Smooth muscle cell (in vitro differentiated cells): ENCODE measurements around the gene PPP1R1C. TPM values are rescaled to one million over a fixed set of nuclear protein-coding genes. Genes with fewer than 3 reads are reported as not detected.
"Not testable (repeated sequence)": the region's sequence is repeated elsewhere in the genome, so short reads cannot be mapped to it uniquely, and the experiment has no call there.

Experiments
- DNase-seq: peaks from one replicate; lab custom pipeline; 2025; ENCODE audit not compliant: unreplicated experiment; lab: John Stamatoyannopoulos, UW
- H2AFZ ChIP-seq: fragments of 200-600 bp; sonication (generic); 2 replicates; pipeline ENCODE4 v1.6.0; 2016; ENCODE audit warnings: antibody characterized with exemption, low read depth, mild to moderate bottlenecking
- H3F3A ChIP-seq: fragments of 200-600 bp; sonication (generic); 2 replicates; pipeline ENCODE4 v1.6.0; 2017; ENCODE audit warnings: antibody characterized with exemption, low read depth
- H3K27ac ChIP-seq: fragments of 200-600 bp; sonication (generic); 2 replicates; pipeline ENCODE4 v1.5.1; 2016; ENCODE audit warnings: low read depth, mild to moderate bottlenecking
- H3K27me3 ChIP-seq: fragments of 200-600 bp; sonication (generic); 2 replicates; pipeline ENCODE4 v1.6.1; 2016; ENCODE audit warnings: low read depth, mild to moderate bottlenecking
- H3K36me3 ChIP-seq: fragments of 200-600 bp; sonication (generic); 2 replicates; pipeline ENCODE4 v1.5.1; 2016; ENCODE audit warnings: low read depth
- H3K4me1 ChIP-seq: fragments of 200-600 bp; sonication (generic); 2 replicates; pipeline ENCODE4 v1.5.1; 2016; ENCODE audit warnings: low read depth
- H3K4me2 ChIP-seq: fragments of 200-600 bp; sonication (generic); 2 replicates; pipeline ENCODE4 v1.6.0; 2016; ENCODE audit warnings: mild to moderate bottlenecking
- H3K4me3 ChIP-seq: fragments of 200-600 bp; sonication (generic); 2 replicates; pipeline ENCODE4 v1.5.1; 2016; ENCODE audit warnings: mild to moderate bottlenecking
- H3K79me2 ChIP-seq: fragments of 200-600 bp; sonication (generic); 2 replicates; pipeline ENCODE4 v1.6.0; 2016; ENCODE audit warnings: low read depth, mild to moderate bottlenecking
- H3K9ac ChIP-seq: fragments of 200-600 bp; sonication (generic); 2 replicates; pipeline ENCODE4 v1.6.0; 2016; ENCODE audit warnings: low read depth
- H3K9me3 ChIP-seq: fragments of 200-600 bp; sonication (generic); replicated peaks from 2 replicates; pipeline ENCODE4 v1.5.1; 2016; ENCODE audit warnings: low read depth
- H4K20me1 ChIP-seq: fragments of 200-600 bp; sonication (generic); 2 replicates; pipeline ENCODE4 v1.6.0; 2016; ENCODE audit warnings: low read depth
- WGBS: methylation state at CpG from one replicate; pipeline ENCODE4 v1.1.7; 2016; ENCODE audit warnings: low lambda C conversion rate; 5-methylcytosine and 5-hydroxymethylcytosine counted together
- polyA plus RNA-seq: library from polyadenylated mRNA; unstranded; fragments of >200 nt; fragmentation: Nextera tagmentation; extraction: Ambion mirVana; gene quantifications from 2 replicates; pipeline ENCODE4 v1.2.1, GENCODE V29; 2016
- total RNA-seq: library from RNA; depleted of rRNA; stranded (reverse); fragments of >200 nt; gene quantifications from 2 replicates; pipeline ENCODE4 v1.2.3, GENCODE V29; 2014
- TF ChIP-seq, protein P1 (sequence below): fragments of 200-600 bp; sonication (generic); IDR thresholded peaks from 2 replicates; pipeline ENCODE4 v1.5.1; 2017; ENCODE audit warnings: borderline replicate concordance, mild to moderate bottlenecking, antibody characterized with exemption; ENCODE audit not compliant: insufficient read depth, poor library complexity, severe bottlenecking

Gene PPP1R1C
- total and polyA plus RNA-seq, 2 experiments from 2014 or later: 2.3 to 3.3 TPM

DNA sequence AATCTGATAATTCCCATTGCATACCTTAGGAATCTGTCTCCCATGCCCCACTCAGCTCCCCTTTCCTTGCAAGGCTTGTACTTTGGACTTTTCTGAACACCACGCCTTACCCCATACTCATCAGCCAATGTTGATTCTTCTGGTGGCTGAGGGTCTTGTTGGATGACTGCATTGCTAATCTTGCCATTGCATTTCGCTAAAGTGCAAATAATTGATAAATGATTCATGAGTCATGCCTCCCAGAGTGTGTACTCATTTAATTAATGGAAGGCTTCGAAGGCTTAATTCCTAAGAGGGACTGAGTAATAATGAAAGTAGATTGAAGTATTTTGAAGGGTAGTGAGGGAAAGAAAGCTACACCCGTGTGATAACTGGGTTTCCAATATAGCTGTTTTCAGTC lies 28.0 kb upstream of the PPP1R1C start:
- Histone ChIP-seq H3K9ac (no peak overlapping the region), H3K4me3 (no peak overlapping the region), H3K27ac (no peak overlapping the region), H3F3A (peaks cover 4% of the 10 kb centered on the region), H3K27me3 (no peaks in the 10 kb centered on the region), H3K4me1 (peaks cover 5% of the 10 kb centered on the region), H3K36me3 (no peaks in the 10 kb centered on the region), H4K20me1 (no peaks in the 10 kb centered on the region), H3K4me2 (no peak overlapping the region), H3K79me2 (no peaks in the 10 kb centered on the region), H3K9me3 (no peaks in the 10 kb centered on the region), H2AFZ (no peak overlapping the region)
- 91% methylated on average over 4 of the region's 4 CpGs for WGBS
- DNase-seq: no peak
- TF ChIP-seq, protein P1, sequence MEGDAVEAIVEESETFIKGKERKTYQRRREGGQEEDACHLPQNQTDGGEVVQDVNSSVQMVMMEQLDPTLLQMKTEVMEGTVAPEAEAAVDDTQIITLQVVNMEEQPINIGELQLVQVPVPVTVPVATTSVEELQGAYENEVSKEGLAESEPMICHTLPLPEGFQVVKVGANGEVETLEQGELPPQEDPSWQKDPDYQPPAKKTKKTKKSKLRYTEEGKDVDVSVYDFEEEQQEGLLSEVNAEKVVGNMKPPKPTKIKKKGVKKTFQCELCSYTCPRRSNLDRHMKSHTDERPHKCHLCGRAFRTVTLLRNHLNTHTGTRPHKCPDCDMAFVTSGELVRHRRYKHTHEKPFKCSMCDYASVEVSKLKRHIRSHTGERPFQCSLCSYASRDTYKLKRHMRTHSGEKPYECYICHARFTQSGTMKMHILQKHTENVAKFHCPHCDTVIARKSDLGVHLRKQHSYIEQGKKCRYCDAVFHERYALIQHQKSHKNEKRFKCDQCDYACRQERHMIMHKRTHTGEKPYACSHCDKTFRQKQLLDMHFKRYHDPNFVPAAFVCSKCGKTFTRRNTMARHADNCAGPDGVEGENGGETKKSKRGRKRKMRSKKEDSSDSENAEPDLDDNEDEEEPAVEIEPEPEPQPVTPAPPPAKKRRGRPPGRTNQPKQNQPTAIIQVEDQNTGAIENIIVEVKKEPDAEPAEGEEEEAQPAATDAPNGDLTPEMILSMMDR: no peak

DNA sequence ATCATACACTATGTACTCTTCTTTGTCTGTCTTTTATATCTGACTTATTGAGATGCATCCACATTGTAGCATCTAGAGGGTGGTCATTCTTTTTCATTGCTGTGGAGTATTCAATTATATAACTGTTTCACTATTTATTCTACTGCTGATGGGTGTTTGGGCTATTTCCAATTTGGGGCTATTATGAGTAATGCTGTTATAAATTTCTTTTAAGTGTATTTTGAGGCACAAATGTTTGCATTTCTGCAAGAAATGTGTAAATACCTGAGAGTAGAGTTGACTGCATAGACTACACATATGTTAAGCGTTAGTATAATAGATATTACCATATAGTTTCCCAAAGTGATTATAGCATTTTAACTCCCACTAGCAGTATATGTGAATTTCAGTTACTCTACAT lies 26.9 kb upstream of the PPP1R1C start:
- Histone ChIP-seq H3K27ac (no peak overlapping the region), H3K4me2 (no peak overlapping the region), H3K36me3 (no peaks in the 10 kb centered on the region), H3K79me2 (no peaks in the 10 kb centered on the region), H4K20me1 (no peaks in the 10 kb centered on the region), H3K4me1 (peaks cover 3% of the 10 kb centered on the region), H3K4me3 (no peak overlapping the region), H3F3A (peaks cover 1% of the 10 kb centered on the region), H3K9ac (no peak overlapping the region), H3K27me3 (no peaks in the 10 kb centered on the region), H3K9me3 (no peaks in the 10 kb centered on the region), H2AFZ (no peak overlapping the region)
- WGBS: 97% methylated on average over 1 of the region's 1 CpG
- TF ChIP-seq, protein P1: no peak
- no peak for DNase-seq

DNA sequence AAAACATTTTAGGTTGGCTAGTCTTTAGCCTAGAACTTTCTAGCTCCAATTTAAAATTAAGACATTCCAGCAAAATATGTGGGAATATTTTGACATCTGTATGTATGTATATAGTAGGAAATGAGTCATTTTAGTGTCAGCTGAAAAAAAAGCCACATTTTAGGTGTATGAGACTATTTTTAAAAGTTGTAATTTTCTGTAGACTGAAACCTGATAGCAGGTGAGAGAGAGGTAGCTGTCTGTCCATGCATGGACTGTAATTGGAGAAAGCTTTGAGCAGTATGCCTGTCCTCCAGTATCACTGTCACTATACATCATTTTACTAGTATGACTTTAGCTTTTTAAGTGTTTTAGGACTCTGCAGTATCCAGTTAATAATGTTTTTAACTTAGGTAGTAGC lies 26.1 kb upstream of the PPP1R1C start:
- no peak overlapping the region for H3K4me2 ChIP-seq
- TF ChIP-seq, protein P1: no peak
- DNase-seq: no peak

DNA sequence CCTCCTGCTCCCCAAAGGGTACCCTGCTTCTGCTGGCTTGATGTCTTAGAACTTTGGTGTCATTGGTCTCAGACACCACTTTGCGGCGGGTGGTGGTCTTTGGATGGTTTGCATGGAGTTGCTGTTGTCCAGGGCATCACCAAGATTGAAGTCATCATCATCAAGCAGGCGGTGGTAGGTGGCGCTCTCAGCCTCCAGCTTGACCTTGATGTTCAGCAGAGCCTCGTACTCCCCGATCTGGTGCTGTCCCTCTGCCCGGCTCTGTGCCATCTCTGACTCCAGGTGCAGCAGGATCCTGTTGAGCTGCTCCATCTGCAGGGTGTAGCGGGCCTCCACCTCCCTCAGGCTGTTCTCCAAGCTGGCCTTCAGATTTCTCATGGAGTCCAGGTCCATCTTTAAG lies 24.5 kb upstream of the PPP1R1C start:
- 95% methylated on average over 8 of the region's 8 CpGs for WGBS
- not testable (repeated sequence) for H3K9ac ChIP-seq, H3K79me2 ChIP-seq, H3K27me3 ChIP-seq, H3K9me3 ChIP-seq, H4K20me1 ChIP-seq, DNase-seq, H3F3A ChIP-seq, H3K4me1 ChIP-seq, H3K36me3 ChIP-seq, H3K27ac ChIP-seq, H2AFZ ChIP-seq, H3K4me2 ChIP-seq, H3K4me3 ChIP-seq

More for the DNA sequence above, 26.1 kb upstream of the PPP1R1C start:
- H3K36me3 ChIP-seq: no peaks in the 10 kb centered on the region
- no peak overlapping the region for H2AFZ ChIP-seq
- H4K20me1 ChIP-seq: no peaks in the 10 kb centered on the region
- no peaks in the 10 kb centered on the region for H3K27me3 ChIP-seq
- H3F3A ChIP-seq: no peaks in the 10 kb centered on the region
- H3K4me1 ChIP-seq: no peaks in the 10 kb centered on the region
- no peak overlapping the region for H3K4me3 ChIP-seq
- H3K79me2 ChIP-seq: no peaks in the 10 kb centered on the region
- no peak overlapping the region for H3K9ac ChIP-seq
- no peak overlapping the region for H3K27ac ChIP-seq
- no peaks in the 10 kb centered on the region for H3K9me3 ChIP-seq
